OCI-LY7 (cell line): ENCODE data around the gene CTDSPL.

Experiments used
- CTCF ChIP-seq: fragments of 200-600 bp; sonication (generic); conservative IDR thresholded peaks from 2 replicates; pipeline ENCODE4 v1.5.1; 2014; ENCODE audit warnings: mild to moderate bottlenecking, antibody characterized with exemption, low read length, moderate library complexity, mixed read lengths
- EZH2phosphoT487 ChIP-seq: fragments of 200-600 bp; sonication (generic); IDR thresholded peaks from 2 replicates; pipeline ENCODE4 v1.6.1; 2018; ENCODE audit warnings: low read depth, borderline replicate concordance, mild to moderate bottlenecking, mixed run types, antibody characterized with exemption, low read length, moderate library complexity, mixed read lengths

GRCh38 chr3:38005076-38006020 is 143.7 kb downstream of the CTDSPL start:
- TF ChIP-seq CTCF (no peak), EZH2phosphoT487 (no peak)
